Retina (tissue), 1 donor: ENCODE measurements around the gene PFKFB4.
A peak's percentile ranks its signal among the peaks of the same experiment; 100 is the strongest.

Source experiments
- DNase-seq: peaks from one replicate; pipeline ENCODE4 v3.0.0-alpha.2; 2016

PFKFB4 gene

GRCh38 chr3:48528048-48528447, 28.6 kb downstream of the PFKFB4 start:
- no peak for DNase-seq

- no peak for DNase-seq
These were observed 31.6 kb downstream of the PFKFB4 start for GRCh38 chr3:48524970-48525369.

DNA sequence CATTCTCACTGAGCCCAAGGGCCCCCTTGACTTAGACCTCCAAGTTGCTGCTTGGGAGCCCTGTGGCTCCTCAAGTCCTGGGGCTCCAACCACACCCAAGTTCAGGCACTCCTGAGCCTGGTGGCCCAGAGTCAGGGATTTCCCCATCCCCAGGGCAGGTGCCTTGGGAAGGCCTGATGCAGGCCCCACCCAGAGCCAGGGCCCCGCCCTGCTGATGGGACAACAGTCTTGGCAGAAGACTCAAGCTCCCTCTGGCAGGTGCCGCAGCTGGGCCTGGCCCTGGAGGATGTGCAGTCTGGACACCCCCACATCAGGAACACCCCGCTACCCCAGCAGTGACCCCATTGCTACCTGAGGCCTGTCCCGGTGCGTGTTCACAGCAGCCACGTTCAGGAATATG, 35.0 kb downstream of the PFKFB4 start:
- no peak for DNase-seq

- no peak for DNase-seq
These were observed 37.3 kb downstream of the PFKFB4 start for GRCh38 chr3:48519277-48519643.

DNA sequence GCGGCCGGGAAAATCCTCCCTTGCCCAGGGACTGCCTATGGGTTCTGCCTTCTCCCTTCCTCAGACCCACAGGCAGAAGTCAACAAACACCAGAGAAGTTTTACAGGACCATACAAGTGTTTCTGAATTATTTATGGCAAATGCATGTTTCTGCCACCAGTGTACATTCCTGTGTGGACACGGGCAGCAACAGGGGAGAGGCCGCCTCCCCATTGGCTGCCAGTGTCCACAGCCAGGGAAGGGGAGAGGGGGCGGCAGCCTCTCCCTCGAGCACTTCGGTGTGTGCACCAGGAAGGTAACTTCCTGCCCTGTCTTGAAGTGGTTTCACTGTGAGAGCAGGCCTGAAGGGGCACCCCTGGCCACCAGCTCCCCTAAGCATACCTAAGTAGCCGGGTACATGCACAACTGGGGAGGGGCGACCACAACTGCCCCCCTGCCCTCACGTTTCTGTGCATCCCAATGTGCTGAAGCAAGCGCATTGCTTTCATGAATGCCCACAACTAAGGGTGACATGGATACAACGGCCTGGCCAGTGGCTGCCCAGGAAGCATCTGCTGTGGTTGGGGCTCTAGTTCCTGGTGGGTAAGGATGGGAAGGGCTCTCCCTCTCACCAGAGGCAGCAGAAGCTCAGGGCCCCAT, 37.8 kb downstream of the PFKFB4 start:
- DNase-seq, result no peak

- DNase-seq, result no peak
These were observed 38.5 kb downstream of the PFKFB4 start for GRCh38 chr3:48518069-48518468.

DNA sequence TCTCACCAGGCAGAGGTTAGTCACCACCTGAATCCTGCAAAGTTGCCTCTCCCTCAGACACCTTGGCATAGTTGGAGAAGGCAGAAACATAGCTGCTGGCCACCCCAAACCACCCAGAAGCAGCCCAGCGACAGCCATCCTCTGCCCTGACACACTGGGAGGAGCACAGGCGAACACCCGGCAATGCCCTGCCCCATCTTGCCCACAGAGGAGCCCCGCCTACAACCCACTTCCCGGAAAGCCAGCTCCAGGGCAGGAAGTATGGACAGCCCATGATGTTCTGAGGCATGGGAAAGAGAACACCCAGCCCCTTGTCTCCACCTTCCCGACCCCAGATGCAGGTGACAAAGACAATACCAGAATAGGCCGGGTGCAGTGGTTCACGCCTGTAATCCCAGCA, 40.0 kb downstream of the PFKFB4 start:
- no peak for DNase-seq

DNA sequence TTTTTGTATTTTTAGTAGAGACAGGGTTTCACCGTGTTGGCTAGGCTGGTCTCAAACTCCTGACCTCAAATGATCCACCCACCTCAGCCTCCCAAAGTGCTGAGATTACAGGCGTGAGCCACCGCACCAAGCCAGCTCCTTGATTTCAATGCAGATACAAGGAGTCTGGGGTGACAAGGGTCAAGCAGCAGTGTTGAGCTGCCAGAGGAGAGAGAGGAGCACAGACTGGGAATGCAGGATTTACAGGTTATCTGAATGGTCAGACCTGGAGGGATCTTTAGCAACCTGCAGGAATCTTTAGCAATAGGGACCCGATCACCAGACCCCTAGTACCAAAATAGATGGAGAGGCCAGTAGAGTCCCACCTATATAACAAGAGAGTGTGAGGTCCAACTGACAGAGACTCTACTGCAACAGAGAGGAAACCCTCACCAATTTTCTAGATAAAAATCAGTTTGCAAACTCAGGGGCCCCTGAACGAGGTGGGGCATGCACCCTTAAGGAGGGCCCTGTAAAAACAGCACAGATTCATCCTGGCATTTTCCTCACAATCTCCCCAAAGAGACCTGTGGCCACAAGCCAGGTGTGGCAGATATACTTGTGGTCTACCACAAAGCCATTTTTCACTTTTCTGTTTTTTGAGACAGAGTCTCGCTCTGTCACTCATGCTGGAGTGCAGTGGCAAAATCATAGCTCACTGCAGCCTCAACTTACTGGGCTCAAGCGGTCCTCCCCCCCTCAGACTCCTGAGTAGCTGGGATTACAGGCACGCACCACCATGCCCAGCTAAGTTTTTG, 42.0 kb downstream of the PFKFB4 start:
- DNase-seq, result no peak

- no peak for DNase-seq
These were observed 45.1 kb downstream of the PFKFB4 start for GRCh38 chr3:48511551-48511950.

DNA sequence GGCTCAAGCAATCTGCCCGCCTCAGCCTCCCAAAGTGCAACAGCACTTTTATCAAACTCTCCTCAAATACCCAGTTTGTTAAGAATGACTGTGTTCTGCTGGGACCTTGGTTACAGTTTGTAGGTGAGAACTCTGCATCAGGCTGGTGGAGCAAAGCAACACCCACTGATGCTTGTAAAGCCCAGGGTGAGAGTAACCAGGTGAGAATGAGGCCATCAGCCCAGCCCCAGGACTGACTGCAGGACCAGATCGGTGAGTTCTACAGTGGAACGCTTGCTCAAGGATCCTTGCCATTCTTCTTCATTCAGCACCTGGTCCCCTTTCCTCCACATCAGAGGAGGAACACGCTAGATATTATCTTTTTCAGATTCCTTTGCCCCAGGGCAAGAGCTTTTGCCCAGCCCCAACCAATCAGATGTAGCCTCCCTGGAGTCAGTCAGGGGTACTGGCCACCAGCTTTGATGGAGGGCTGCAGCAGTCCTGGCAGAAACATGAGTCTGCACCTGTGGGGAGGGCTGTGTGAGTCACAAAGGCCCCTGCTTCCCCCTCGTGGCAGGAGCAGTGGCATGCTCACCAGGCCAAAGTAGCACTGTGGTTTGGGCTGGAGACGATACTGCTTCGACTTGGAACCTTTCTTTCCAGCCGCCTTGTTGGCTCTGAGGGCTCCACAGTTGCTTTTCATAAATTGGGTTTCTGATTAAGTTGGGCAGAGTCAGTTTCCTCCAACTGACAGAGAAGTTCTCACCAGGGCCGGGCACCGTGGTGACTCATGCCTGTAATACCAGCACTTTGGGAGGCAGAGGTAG, 49.1 kb downstream of the PFKFB4 start:
- DNase-seq, result peak; percentile 24

DNA sequence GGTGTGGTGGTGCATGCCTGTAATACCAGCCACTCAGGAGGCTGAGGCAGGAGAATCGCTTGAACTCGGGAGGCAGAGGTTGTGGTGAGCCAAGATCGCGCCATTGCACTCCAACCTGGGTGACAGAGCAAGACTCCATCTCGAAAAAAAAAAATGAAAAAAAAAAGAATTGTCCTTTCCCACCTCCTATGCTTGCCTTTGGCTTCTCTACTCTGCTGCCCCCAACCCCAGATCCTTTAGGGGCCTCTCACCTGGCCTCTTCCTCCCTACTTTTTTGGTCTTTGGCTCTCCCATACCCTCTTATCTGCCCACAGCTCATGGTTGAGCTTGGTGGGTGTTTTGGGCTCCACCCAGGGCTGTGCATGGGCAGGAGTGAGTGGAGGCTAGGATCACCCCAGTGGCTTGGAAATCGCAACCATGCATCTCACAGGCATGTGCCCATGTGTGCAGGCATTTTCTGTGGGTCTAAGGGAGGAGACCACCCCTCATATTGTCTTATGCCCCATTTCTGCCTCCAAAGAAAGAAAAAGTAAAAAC, 50.6 kb downstream of the PFKFB4 start:
- no peak for DNase-seq

GRCh38 chr3:48505146-48505545, 51.5 kb downstream of the PFKFB4 start:
- no peak for DNase-seq

- peak; percentile 68 for DNase-seq
These were observed 52.3 kb downstream of the PFKFB4 start, which contains the start of gene SHISA5 for GRCh38 chr3:48504051-48504946. SHISA5 (minus strand) TSS chr3:48504174; CDS start chr3:48504094, 80 bp downstream.

DNA sequence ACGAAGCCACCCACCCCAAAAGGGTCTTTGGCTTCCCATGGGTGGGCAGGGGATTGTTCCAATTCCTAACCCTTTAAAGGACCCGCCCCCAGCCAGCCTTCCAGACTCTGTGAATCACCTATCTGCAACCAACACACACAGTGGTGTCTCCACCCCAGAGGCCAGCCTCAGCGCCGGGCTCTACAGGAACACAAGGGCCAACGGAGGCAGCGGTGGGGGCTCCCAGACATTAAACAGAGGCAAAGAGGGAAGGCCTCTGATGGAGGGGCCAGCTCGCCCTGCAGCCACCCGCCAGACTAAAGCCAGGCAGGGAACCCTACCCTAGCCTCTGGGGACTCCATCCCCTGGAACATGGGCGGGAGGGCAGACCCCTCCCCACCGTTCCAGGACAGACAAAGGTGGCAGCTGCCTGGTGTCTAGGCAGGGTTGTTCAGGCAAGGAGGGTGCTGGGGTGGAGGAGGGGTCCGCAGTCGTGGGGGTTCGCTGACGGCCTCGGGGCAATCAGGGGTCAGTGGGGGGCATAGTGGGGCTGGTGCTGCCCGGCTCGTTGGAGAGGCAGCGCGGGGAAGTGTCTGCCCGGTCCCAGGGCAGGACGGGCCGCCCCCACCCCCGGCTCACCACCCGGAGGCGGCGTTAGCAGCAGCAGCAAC, 53.1 kb downstream of the PFKFB4 start:
- DNase-seq, result peak; percentile 59

DNA sequence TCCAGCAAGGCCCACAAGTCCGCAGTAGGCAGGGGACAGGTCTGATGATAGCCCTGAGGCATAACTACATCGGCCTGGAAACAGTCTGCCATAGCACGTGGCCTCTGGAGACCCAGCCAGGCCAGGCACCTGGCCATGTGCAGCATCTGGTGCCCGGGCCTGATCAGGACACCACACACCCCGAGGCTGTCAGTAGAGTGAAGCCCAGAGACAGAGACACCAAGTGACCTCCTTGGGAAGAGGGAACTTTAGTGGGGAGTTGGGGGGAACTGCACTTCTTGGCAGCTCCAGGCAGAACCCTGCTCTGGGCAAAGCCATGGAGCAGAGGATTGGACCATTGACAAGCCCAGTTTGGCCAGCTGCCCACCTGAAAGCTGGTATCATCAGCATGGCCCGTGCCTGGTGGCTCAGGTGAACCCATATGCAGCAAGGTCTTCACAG, 53.9 kb downstream of the PFKFB4 start:
- peak; percentile 20 for DNase-seq

DNA sequence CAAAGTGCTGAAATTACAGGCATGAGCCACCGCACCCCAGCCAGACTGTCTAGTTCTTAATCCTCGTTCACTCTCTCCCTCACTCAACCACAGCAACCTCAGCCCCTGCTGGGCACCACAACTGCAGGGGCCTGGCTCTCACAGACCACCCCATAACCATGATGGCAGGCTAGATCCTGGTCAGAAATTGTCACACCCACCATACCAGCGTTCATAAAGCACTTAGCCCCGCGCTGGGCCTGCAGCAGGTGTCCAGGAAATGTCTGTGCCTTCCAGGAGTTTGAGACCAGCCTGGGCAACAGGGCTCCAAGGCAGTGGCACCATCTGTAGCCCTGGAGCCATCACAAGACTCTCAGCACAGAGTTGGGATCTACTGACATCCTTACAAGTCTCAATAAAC, 54.5 kb downstream of the PFKFB4 start:
- DNase-seq, result no peak

GRCh38 chr3:48501196-48501595, 55.4 kb downstream of the PFKFB4 start:
- no peak for DNase-seq

- DNase-seq, result no peak
These were observed 55.9 kb downstream of the PFKFB4 start for GRCh38 chr3:48500656-48501055.

- no peak for DNase-seq
These were observed 63.5 kb downstream of the PFKFB4 start for GRCh38 chr3:48493203-48493501.

DNA sequence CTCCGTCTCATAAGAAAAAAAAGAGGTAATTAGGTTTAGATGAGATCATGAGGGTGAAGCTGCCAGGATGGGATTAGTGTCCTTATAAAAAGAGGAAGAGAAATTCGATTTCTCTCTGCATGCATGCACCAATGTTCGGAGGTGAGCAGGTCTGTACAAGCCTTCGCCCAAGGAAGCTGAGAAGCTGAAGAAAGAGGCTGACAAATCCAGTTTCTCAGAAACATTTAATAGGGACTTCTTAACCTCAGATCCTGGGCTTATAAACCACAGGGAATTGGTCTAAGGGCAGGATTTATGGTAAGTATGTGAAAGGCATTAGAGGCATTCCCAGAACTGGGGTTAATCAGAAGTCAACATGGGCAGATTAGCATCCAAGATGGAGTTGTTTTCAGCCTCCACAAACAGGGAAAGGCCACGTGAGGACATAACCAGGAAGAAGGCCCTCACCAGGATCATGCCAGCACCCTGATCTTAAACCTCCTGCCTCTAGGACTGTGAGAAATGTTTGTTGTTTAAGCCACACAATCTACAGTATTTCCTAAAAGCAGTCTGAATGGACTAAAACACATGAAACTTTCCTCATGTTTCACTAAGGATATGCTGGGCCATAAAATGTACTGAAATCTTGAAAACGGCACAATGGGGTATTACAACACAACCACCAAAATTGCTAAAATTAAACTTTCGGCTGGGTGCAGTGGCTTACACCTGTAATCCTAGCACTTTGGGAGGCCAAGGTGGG, 64.0 kb downstream of the PFKFB4 start:
- no peak for DNase-seq

DNA sequence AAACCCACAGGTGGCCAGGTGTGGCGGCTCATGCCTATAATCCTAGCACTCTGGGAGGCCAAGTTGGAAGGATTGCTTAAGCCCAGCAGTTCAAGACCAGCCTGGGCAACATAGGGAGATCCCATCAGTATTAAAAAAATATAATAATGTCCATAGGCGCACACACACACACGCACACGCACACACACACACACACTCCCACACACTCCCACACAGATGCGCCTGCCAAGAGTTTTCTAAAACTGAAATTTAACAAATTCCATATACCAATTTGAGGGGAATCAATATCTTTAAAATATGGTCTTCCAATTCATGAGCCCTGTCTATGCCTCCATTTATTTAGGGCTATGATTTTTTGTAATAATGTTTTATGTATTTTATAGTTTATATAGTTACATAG, 69.7 kb downstream of the PFKFB4 start:
- DNase-seq, result no peak
